Skeletal muscle tissue (tissue), 4 donors: ENCODE results near the gene ADNP. TPM values are rescaled to one million over a fixed set of nuclear protein-coding genes. Genes with fewer than 3 reads are reported as not detected.

ENCODE experiments used
- H3K27ac ChIP-seq: one replicate; pipeline ENCODE4 v1.7.0; 2013; ENCODE audit warnings: mild to moderate bottlenecking, low read depth, low read length, inconsistent platforms
- H3K27me3 ChIP-seq, 3 donors: one replicate each; pipeline ENCODE4 v1.7.0; 2013; ENCODE audit warnings: low read length in 3 of 3; ENCODE audit not compliant: control insufficient read depth in 3 of 3, insufficient read depth in 3 of 3
- H3K36me3 ChIP-seq, 3 donors: one replicate each; pipeline ENCODE4 v1.7.0; 2013; ENCODE audit warnings: low read length in 3 of 3; ENCODE audit not compliant: control insufficient read depth in 3 of 3, insufficient read depth in 3 of 3
- H3K4me1 ChIP-seq, 3 donors: one replicate each; pipeline ENCODE4 v1.7.0; 2013; ENCODE audit warnings: low read length in 3 of 3, mild to moderate bottlenecking in 3 of 3; ENCODE audit not compliant: control insufficient read depth in 3 of 3, insufficient read depth in 3 of 3
- H3K4me3 ChIP-seq, 3 donors: one replicate each; pipeline ENCODE4 v1.7.0; 2013; ENCODE audit warnings: low read length in 3 of 3
- H3K9ac ChIP-seq, 3 donors: one replicate each; pipeline ENCODE4 v1.7.0; 2013; ENCODE audit warnings: low read length in 3 of 3, mild to moderate bottlenecking in 3 of 3, moderate library complexity in 2 of 3, low read depth in 1 of 3
- H3K9me3 ChIP-seq, 3 donors: one replicate each; pipeline ENCODE4 v1.7.0; 2013; ENCODE audit warnings: low read length in 3 of 3; ENCODE audit not compliant: control insufficient read depth in 3 of 3
- total RNA-seq: library from RNA; depleted of rRNA; stranded (reverse); fragments of >200 nt; gene quantifications from one replicate; pipeline ENCODE4 v1.2.3, GENCODE V29; 2014
- donor health status: Osteomylitis.

The ADNP gene
- total RNA-seq, 1 donor from 2014 or later = 41.8 TPM

GRCh38 chr20:50866036-50866685 lies 65.1 kb downstream of the ADNP start:
- peaks cover 0 to 1% (median 0%) of the 10 kb centered on the region in 3 donors for H3K27me3 ChIP-seq
- no peaks in the 10 kb centered on the region for H3K9me3 ChIP-seq
- no peak overlapping the region for H3K27ac ChIP-seq
- no peaks in the 10 kb centered on the region for H3K36me3 ChIP-seq
- no peak overlapping the region for H3K9ac ChIP-seq
- H3K4me1 ChIP-seq = no peaks in the 10 kb centered on the region
- H3K4me3 ChIP-seq = no peak overlapping the region

- H3K9me3 ChIP-seq = no peaks in the 10 kb centered on the region
- no peak overlapping the region for H3K9ac ChIP-seq
- H3K27ac ChIP-seq = no peak overlapping the region
- no peaks in the 10 kb centered on the region for H3K36me3 ChIP-seq
- H3K4me1 ChIP-seq = no peaks in the 10 kb centered on the region
- H3K27me3 ChIP-seq = peaks cover 0 to 2% (median 0%) of the 10 kb centered on the region in 3 donors
- H3K4me3 ChIP-seq = no peak overlapping the region
Measured at GRCh38 chr20:50865591-50865990, 65.6 kb downstream of the ADNP start.

- no peak overlapping the region for H3K4me3 ChIP-seq
- H3K27ac ChIP-seq = no peak overlapping the region
- H3K9me3 ChIP-seq = no peaks in the 10 kb centered on the region
- peaks cover 0 to 2% (median 0%) of the 10 kb centered on the region in 3 donors for H3K27me3 ChIP-seq
- H3K4me1 ChIP-seq = no peaks in the 10 kb centered on the region
- no peaks in the 10 kb centered on the region for H3K36me3 ChIP-seq
- H3K9ac ChIP-seq = no peak overlapping the region
Measured at GRCh38 chr20:50865114-50865513, 66.1 kb downstream of the ADNP start.

- H3K9me3 ChIP-seq = no peaks in the 10 kb centered on the region
- no peak overlapping the region for H3K4me3 ChIP-seq
- no peak overlapping the region for H3K27ac ChIP-seq
- peaks cover 0 to 2% (median 0%) of the 10 kb centered on the region in 3 donors for H3K27me3 ChIP-seq
- H3K4me1 ChIP-seq = no peaks in the 10 kb centered on the region
- no peaks in the 10 kb centered on the region for H3K36me3 ChIP-seq
- H3K9ac ChIP-seq = no peak overlapping the region
Measured at GRCh38 chr20:50862546-50862945, 68.7 kb downstream of the ADNP start.

GRCh38 chr20:50861012-50861411 lies 70.2 kb downstream of the ADNP start:
- no peak overlapping the region for H3K4me3 ChIP-seq
- no peak overlapping the region for H3K27ac ChIP-seq
- no peaks in the 10 kb centered on the region for H3K36me3 ChIP-seq
- no peak overlapping the region for H3K9ac ChIP-seq
- H3K27me3 ChIP-seq = peaks cover 0 to 2% (median under 1%) of the 10 kb centered on the region in 3 donors
- H3K9me3 ChIP-seq = no peaks in the 10 kb centered on the region
- no peaks in the 10 kb centered on the region for H3K4me1 ChIP-seq

GRCh38 chr20:50859161-50859560 lies 72.1 kb downstream of the ADNP start:
- no peaks in the 10 kb centered on the region for H3K9me3 ChIP-seq
- no peaks in the 10 kb centered on the region for H3K4me1 ChIP-seq
- no peaks in the 10 kb centered on the region for H3K36me3 ChIP-seq
- H3K27ac ChIP-seq = no peak overlapping the region
- H3K4me3 ChIP-seq = no peak overlapping the region
- H3K9ac ChIP-seq = no peak overlapping the region
- H3K27me3 ChIP-seq = peaks cover 0 to 7% (median 2%) of the 10 kb centered on the region in 3 donors

GRCh38 chr20:50858525-50858924 lies 72.7 kb downstream of the ADNP start:
- Histone ChIP-seq H3K27ac (no peak overlapping the region), H3K36me3 (no peaks in the 10 kb centered on the region), H3K9ac (no peak overlapping the region), H3K27me3 (peaks cover 0 to 7% (median 2%) of the 10 kb centered on the region in 3 donors), H3K4me1 (no peaks in the 10 kb centered on the region), H3K4me3 (no peak overlapping the region), H3K9me3 (no peaks in the 10 kb centered on the region)

GRCh38 chr20:50857348-50857747 lies 73.9 kb downstream of the ADNP start:
- Histone ChIP-seq H3K27me3 (peaks cover 0 to 7% (median 2%) of the 10 kb centered on the region in 3 donors), H3K9me3 (no peaks in the 10 kb centered on the region), H3K4me1 (no peaks in the 10 kb centered on the region), H3K36me3 (no peaks in the 10 kb centered on the region), H3K27ac (no peak overlapping the region), H3K9ac (no peak overlapping the region), H3K4me3 (no peak overlapping the region)

GRCh38 chr20:50856475-50857041 lies 74.7 kb downstream of the ADNP start:
- Histone ChIP-seq H3K27me3 (peaks cover 0 to 7% (median 2%) of the 10 kb centered on the region in 3 donors), H3K4me1 (no peaks in the 10 kb centered on the region), H3K9ac (no peak overlapping the region), H3K9me3 (no peaks in the 10 kb centered on the region), H3K36me3 (no peaks in the 10 kb centered on the region), H3K4me3 (no peak overlapping the region), H3K27ac (no peak overlapping the region)
